ENCODE results near the gene GTF3C5.

- TF ChIP-seq CTCF (IDR thresholded peaks at IDR 0.05) (no peak), POLR2A (IDR thresholded peaks at IDR 0.05) (no peak), POLR2AphosphoS5 (IDR thresholded peaks at IDR 0.05) (no peak)
These were observed 2.6 kb upstream of the GTF3C5 start for GRCh38 chr9:133028221-133028620.

Measured in stomach (tissue), 4 donors.